ENCODE results near the gene TRIP13.
"Not testable (repeated sequence)": the region's sequence is repeated elsewhere in the genome, so short reads cannot be mapped to it uniquely, and the experiment has no call there.

- TF ChIP-seq CTCF (IDR thresholded peaks at IDR 0.05); TCF7L2 (IDR thresholded peaks at IDR 0.05; ENCODE audit: low read depth, low read length): not testable (repeated sequence)
Observed at GRCh38 chr5:878677-879076, 14.0 kb upstream of the TRIP13 start.

Data from Panc1 (cell line).